Head of caudate nucleus (tissue), 42 donors: Measurements from ENCODE around the gene C5orf46.

Experiments
- DNase-seq, 42 donors: peaks; one replicate each; pipeline versions ENCODE4 v3.0.0 to v3.0.0-alpha.2; 2020 to 2021; ENCODE audit warnings: mixed read lengths in 7 of 42
- intact Hi-C: fragments of 100-400 bp; cut with DNase I; formaldehyde crosslinking; loops from one replicate; pipeline ENCODE4 v1.15.0; 2022

Gene C5orf46

DNA sequence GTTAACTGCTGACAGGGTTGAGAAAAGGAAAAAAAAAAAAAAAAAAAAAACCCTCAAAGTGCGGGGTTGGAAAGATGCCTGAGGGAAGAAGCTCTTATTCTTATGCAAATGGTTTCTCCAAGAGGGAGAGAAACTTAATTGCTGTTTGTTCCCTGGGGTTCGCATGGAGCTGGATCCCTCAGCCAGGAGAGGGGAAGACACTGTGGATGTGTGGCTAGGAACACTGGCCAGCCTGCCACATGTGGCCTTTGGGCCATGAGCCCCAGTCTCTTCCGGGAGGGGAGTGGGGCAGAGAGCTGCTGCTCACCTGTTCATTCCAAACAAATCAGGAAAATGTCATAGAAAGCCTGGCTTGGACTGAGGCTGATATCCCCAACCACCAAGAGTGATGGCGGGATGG, 37.2 kb downstream of the C5orf46 start:
- no peak for DNase-seq
- intact Hi-C loops = no loop called here

DNA sequence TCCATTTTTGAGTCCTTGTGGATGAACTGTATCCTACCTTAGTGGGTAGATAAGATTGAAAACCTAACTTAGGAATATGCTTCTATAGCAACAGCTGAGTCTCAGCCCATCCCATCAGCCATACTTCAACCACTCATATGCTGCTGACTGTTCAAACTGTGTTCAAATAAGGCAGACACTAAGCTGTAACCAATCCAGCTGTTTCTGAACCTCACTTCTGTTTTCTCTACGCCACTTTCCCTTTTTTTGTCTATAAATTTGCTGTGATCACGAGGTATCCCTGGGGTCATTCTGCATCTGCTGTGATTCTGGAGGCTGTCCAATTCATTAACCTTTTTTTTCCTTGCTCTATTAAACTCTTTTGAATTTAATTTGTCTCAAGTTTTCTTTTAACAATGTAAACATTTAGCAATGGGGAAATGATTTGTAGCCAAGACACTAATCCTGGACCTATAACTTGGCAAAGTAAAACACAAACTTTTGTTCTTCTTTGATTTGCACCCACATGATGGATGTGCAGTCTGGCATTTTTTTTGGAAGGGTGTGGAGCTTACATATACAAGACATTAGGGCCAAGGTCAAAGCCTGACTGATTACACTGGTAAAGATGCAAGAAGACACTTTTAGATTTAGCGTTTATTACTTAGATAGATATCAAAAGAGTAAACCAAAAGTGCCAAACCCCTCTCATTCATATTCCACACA, 42.7 kb downstream of the C5orf46 start:
- intact Hi-C loops = no loop called here

DNA sequence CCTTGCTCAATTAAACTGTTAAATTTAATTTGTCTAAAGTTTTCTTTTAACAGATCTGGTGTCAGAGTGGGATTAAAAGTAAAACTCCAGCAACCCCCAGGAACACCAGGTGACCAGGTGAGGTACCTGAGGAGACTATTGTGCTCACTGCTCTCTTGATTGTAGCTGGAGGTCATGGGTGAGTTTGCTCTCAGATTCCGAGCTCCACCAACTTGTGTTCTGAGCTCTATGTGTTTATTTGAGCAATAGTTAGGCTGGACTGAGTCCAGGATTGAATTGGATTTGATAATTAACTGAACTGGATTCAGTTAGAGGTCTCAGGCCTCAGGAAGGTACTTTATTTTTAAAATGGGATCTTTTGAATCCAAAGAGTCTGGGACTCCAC, 45.7 kb downstream of the C5orf46 start:
- no peak for DNase-seq
- intact Hi-C loops = no loop called here

More for the DNA sequence above, 42.7 kb downstream of the C5orf46 start:
- no peak for DNase-seq

DNA sequence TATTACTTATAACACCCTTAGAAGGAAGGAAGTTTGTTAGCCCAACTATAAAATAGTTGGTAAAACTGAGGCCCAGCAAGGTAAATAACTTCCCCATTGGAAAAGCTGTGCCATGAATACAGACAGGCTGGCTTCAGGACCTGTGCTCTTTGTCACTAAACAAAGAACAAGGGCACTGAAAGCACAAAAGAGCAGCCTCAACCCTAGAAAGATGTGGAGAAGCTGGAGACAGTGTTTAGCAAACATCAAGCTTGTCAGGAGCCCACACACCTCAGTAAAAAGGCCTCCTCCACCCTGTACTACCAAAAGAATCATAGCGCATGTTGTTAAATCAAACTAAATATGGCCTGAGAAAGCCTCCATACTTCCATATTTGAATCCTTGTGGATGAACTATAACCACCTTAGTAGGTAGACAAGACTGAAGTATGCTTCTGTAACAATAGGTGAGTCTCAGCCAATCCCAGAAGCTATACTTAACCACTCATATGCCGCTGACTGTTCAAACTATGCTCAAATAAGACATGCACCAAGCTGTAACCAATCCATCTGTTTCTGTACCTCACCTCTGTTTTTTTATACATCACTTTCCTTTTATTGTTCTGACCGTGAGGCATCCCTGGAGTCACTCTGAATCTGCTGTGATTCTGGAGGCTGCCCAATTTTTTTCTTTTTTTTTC, 46.2 kb downstream of the C5orf46 start:
- intact Hi-C loops = no loop called here
- no peak for DNase-seq

DNA sequence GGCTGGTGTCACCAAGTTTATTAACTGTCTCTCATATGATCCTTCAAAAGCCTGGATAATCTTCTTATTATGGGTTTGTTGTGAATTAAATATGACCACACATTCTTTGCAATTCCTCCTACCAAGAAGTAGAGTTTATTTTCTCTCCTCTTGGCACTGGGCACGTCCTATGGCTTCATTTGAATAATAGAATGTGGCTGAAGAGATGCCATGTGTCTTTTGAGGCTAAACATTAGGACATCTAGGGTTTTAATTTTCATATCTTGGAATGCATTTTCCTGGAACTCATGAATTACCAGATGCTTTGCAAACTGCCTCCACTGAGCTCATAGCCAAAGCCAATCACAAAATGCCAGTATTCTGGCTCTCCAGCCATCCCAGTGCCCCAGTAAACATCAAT, 47.8 kb downstream of the C5orf46 start:
- DNase-seq = no peak
- intact Hi-C loops = no loop called here

DNA sequence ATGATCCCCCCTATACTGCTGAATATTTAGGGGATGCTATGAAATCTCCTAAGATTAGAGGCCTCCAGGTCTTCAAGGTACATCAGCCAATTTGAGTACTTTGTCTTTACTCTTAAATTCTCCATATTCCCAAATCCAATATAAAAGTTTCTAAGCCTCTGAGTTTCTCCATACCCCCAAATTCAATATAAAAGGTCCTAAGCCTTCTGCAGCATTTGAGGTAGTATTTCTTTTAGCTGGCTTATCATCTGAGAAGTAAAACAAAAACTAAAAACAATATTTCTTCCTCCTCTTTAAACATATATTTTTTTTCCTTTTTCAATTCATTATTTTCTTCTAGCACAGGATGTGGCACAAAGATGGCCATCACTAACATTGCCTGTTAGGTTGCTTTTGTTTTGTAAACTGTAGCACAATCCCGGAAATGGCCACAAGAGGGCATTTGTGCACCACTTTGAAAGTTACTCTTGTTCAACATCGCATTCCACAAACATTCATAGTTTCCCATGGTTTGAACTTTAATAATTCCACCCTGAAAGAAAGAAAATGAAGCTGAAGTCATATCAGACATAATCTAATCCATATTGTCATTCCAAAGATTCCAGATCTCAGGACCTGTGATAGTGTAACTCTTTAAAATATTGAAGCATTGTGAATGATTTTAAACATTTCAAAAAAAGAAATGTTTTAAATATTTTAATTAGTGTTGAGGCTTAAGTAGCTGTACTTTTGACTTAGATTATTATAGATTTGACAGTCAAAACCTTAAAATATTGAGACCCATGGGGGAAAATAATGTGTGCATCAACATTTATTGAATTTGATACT, 48.8 kb downstream of the C5orf46 start:
- DNase-seq = peak in 41 of 42 donors; percentile 5 to 89 (median 65)
- intact Hi-C loops = no loop called here

DNA sequence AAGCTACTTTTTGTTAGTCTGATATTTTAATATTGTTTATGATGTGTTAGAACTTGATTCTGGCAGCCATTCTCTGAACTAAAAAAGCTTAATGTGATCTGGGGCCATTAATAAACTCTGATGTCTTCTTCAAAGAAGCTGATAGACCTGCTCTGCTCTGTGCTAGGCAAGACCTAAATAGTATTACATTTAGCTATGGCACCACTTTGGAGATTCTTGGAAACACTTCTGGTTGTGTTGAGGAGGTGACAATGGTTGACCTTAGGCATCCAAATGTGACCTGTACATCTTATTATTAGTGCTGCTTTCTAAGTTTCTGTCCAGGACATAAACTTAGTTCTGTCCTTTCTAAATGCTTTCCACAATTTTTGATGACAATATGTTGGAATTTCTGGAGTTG, 49.5 kb downstream of the C5orf46 start:
- intact Hi-C loops = no loop called here
- DNase-seq = no peak

DNA sequence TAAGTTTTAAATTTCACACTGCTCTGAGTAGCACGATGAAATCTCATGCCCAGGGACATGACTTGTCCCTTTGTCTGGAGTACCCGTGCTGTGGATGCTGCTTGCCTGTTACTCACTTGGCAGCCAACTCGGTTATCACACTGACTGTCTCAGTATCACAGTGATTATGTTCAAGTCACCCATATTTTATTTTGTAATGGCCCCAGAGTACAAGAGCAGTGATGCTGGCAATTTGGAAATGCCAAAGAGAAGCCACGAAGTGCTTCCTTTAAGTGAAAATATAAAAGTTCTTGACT, 50.6 kb downstream of the C5orf46 start:
- intact Hi-C loops = no loop called here
- DNase-seq = no peak

DNA sequence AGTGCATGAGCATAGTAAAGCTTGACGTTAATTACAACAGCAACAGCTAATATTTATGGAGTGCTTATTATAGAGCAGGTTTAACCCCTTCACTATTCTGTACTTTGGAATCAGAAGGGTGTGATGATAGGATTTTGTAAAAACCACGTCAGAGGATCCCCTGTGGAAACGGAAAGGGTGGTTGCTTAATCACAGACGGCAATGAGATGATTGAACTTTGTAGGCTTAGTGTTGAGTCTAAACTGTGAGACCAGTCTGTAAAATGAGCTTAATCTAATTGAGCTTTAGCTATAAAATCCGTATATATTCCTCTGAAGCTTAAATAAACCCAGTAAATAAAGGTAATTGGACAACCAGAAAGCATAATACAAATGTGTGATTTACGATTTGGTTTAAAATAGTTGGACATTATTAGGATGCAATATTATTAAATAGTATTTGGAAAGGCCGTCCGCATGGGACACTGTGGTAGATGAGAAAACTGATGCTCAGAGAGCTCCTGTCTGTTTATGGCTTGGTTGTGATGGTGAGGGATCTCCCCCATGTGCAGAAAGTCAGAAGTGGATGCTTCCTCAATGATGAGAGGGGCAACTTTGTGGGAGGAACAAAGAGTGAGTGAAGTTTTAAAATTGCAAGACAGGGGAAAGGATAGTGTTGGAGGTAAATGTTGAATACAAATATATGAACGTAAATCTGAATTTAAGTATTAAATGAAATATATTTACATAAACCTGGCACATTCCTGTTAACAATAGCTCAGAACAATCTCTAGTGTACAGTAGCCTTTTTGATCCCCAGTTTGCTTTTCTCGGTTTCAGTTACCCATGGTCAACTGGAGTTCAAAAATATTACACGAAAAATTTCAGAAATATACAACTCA, 51.2 kb downstream of the C5orf46 start:
- no peak for DNase-seq
- intact Hi-C loops = no loop called here

DNA sequence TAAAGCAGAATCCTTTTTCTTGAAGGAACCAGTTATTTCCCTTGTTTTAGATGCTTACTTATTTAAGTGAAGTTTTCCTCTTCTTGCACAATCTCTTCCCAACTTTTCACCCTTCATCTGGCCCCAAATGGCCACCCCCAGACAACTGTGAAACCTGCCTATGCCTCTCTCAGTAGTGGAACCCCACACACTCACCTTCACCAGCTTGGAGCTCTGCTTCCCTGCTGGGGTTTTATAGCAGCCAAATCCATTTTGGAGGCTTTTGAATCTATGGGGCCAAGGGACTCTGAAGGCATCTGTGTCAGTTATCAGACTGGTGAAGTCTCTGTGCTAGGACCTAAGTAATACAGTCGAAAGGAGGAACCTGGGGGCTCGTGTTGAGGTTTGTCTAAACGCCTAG, 52.0 kb downstream of the C5orf46 start:
- intact Hi-C loops = no loop called here
- DNase-seq = no peak

DNA sequence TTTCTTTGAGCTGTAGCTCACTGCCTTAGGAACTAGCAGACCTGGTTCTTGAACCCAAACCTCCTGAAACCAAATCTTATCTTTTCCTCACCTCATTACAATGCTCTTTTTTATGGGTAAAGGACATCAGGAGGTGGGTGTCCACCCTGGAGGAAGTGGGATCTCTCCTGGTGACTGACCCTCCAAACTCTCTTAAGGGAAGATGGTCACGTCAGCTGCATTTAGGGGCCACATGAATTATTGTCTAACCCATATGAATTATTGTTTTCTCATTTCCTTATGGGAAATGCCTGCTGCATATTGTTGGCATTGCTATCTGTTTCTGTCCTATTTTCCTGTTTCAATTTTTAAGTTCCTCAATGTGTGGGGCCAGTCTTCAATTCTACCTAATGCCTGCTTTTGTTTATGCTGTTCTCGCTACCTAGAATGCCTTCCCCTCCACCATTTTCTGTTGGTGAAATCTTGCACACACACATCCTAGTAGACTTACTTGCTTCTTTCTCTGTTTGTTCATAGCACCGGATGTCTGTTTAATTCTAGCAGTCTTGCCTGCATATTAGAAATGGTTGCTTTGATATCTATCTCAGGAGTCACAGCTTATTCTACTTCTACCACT, 52.9 kb downstream of the C5orf46 start:
- no peak for DNase-seq
- intact Hi-C loops = no loop called here

DNA sequence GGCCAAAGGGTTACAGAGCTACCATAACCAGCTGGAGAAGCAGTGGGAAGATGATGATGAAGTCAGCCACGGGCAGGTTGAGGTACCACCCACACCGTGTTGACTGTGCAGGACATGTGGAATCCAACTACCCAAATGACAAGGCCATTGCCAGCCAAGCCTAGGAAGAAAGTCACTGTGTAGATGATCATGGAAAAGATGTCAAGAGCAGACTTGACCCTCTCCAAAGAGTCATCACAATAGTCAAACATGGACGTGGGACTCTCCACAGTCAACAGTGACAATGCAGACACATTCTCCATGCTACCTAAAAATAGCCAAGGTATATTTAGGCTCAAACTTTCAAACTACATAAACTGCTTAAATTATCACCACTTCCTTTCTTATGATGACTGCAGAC, 54.0 kb downstream of the C5orf46 start:
- intact Hi-C loops = no loop called here
- no peak for DNase-seq

DNA sequence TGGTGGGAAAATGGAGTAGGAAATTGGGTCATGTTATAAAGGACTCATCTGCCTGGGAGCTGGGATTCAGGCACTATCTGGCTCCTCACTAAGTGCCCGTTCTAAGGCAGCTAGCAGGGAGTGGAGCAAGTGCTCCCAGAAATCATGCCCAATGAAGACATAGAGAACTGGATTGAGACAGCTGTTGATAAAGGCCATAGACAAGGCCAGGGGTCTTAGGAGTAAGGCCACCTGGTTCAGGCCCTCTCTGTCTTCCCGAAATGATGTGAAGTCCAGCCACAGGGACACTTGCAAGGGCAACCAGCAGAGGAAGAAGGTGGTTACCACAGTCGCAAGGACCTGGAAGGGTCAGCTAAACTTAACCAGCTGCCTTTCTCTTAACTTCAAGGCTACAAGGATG, 54.8 kb downstream of the C5orf46 start:
- intact Hi-C loops = no loop called here
- no peak for DNase-seq

DNA sequence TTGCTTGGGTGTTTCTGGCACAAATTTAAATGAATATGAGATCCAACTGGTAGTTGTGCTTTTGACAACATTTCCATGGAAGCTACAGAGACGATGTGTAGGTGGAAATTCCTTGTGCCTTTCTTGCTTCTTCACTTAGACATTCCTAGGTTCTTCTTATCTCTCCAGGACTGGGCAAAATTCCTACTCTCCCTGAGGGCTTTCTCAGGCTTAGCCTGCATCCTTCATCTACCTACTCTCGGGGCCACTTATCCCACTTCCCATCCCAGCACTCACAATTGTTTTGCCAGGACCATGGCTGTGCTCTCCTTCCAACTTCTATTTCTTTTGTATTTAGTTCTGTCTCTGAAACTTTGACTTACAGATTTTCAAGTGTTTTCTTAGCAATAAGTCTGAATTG, 57.1 kb downstream of the C5orf46 start:
- intact Hi-C loops = no loop called here
- no peak for DNase-seq

DNA sequence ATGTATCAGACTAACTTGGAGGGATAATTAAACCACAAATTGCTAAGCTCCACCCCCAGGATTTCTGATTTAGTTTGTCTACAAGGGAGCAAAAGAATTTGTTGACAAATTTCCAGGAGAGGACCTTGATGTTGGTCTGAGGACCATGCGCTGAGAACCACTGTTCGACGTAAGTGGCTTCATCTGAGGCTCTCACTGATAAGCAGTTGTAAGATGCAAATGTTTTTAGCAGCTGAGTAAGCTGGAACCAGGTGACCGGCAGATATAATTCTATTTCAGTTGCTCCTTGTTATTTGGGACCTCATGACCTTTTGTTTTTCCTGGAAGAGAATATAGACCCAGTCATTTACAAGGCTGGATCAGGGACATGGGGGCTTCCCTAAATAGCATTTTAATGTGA, 60.7 kb downstream of the C5orf46 start:
- intact Hi-C loops = no loop called here
- no peak for DNase-seq

DNA sequence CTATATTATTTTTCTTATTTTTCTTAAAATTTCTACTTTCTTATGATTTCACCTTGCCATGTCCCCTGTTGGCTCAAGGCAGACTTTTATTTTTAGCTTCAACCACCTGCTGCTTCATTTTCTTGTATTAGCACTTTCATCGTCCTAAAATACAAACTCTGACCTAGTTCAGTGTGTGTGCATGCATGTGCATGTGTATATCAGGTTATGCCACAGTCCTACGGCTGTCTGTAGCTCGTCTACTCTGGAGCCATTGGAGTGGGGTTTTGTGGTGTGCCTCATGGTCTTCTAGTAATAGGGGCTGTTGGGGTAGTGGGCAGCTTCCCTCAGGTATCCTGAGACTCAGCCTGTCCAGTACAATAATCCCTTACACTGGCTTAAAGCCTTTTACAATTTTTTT, 61.5 kb downstream of the C5orf46 start:
- intact Hi-C loops = no loop called here
- DNase-seq = no peak

DNA sequence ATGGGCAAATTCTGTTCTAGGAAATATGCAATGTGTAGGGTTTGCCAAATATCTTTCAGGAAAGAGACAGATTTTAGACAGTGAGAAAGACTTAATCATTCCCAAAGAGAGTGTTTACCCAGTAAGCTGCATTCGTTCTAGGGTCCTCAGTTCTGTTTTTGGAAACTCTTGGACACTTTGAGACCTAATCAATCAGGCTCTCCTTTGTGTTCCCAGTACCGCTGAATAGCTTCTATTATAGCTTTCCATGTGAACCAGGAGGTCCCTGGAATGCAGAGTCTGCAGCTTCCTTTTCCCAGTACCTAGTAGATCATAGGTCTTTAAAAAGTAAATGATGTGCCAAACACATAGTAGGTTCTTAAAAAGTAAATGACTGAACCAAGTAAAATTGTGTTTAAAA, 63.5 kb downstream of the C5orf46 start:
- no peak for DNase-seq
- intact Hi-C loops = no loop called here
